ENCODE data around the gene UNC5A. TPM values are rescaled to one million over a fixed set of nuclear protein-coding genes. Genes with fewer than 3 reads are reported as not detected.

The UNC5A gene
- total and polyA plus RNA-seq, 3 donors from 2014 or later, result 1.7 to 2.0 (median 1.8) TPM

- intact Hi-C loops (cut with DNase I; ENCODE audit: low total_unique reads), result no loop called here
- no peak overlapping the region for H3K27ac ChIP-seq
- H3K36me3 ChIP-seq (ENCODE audit: low read depth, missing control alignments), result no peaks in the 10 kb centered on the region
- DNase-seq, result peak; percentile 10
- H3K4me1 ChIP-seq, result no peaks in the 10 kb centered on the region
- H3K9me3 ChIP-seq, result no peaks in the 10 kb centered on the region
- H3K27me3 ChIP-seq, result no peaks in the 10 kb centered on the region
- 80 to 89% methylated on average over 9 of the region's 9 CpGs for WGBS, 2 donors
- no peak overlapping the region for H3K4me3 ChIP-seq
- TF ChIP-seq CTCF (IDR thresholded peaks at IDR 0.05), result no peak
- TF ChIP-seq POLR2A (IDR thresholded peaks at IDR 0.05), result no peak
Observed at GRCh38 chr5:176769911-176770310, 40.4 kb upstream of the UNC5A start.

GRCh38 chr5:176770431-176770830 lies 39.9 kb upstream of the UNC5A start:
- Histone ChIP-seq H3K36me3 (ENCODE audit: low read depth, missing control alignments) (no peaks in the 10 kb centered on the region), H3K27ac (no peak overlapping the region), H3K4me3 (no peak overlapping the region), H3K27me3 (no peaks in the 10 kb centered on the region), H3K9me3 (no peaks in the 10 kb centered on the region), H3K4me1 (no peaks in the 10 kb centered on the region)
- intact Hi-C loops (cut with DNase I; ENCODE audit: low total_unique reads), result no loop called here
- WGBS, 2 donors, result 92% methylated on average over 8 of the region's 8 CpGs
- TF ChIP-seq POLR2A (IDR thresholded peaks at IDR 0.05), result no peak
- TF ChIP-seq CTCF (IDR thresholded peaks at IDR 0.05), result no peak
- DNase-seq, result no peak

- Histone ChIP-seq H3K4me1 (no peaks in the 10 kb centered on the region), H3K36me3 (ENCODE audit: low read depth, missing control alignments) (no peaks in the 10 kb centered on the region), H3K27ac (no peak overlapping the region), H3K27me3 (no peaks in the 10 kb centered on the region), H3K4me3 (no peak overlapping the region), H3K9me3 (no peaks in the 10 kb centered on the region)
- WGBS, 2 donors, result 86 to 87% methylated on average over 8 of the region's 8 CpGs
- intact Hi-C loops (cut with DNase I; ENCODE audit: low total_unique reads), result no loop called here
- TF ChIP-seq CTCF (IDR thresholded peaks at IDR 0.05) (no peak), POLR2A (IDR thresholded peaks at IDR 0.05) (no peak)
- peak; percentile 5 for DNase-seq
Observed at GRCh38 chr5:176771102-176771845, 39.1 kb upstream of the UNC5A start.

- no peaks in the 10 kb centered on the region for H3K27me3 ChIP-seq
- no peak overlapping the region for H3K4me3 ChIP-seq
- TF ChIP-seq POLR2A (IDR thresholded peaks at IDR 0.05), result no peak
- H3K4me1 ChIP-seq, result no peaks in the 10 kb centered on the region
- H3K27ac ChIP-seq, result no peak overlapping the region
- peak; percentile 18 for DNase-seq
- intact Hi-C loops (cut with DNase I; ENCODE audit: low total_unique reads), result no loop called here
- WGBS, 2 donors, result 54 to 67% methylated on average over 12 to 13 of the region's 13 CpGs
- no peaks in the 10 kb centered on the region for H3K36me3 ChIP-seq (ENCODE audit: low read depth, missing control alignments)
- no peaks in the 10 kb centered on the region for H3K9me3 ChIP-seq
Observed at GRCh38 chr5:176772271-176773210, 37.8 kb upstream of the UNC5A start.

GRCh38 chr5:176773408-176774035 lies 36.8 kb upstream of the UNC5A start:
- Histone ChIP-seq H3K9me3 (no peaks in the 10 kb centered on the region), H3K27ac (no peak overlapping the region), H3K4me1 (no peaks in the 10 kb centered on the region), H3K4me3 (no peak overlapping the region), H3K27me3 (no peaks in the 10 kb centered on the region), H3K36me3 (ENCODE audit: low read depth, missing control alignments) (no peaks in the 10 kb centered on the region)
- intact Hi-C loops (cut with DNase I; ENCODE audit: low total_unique reads), result no loop called here
- peak; percentile 8 for DNase-seq
- TF ChIP-seq POLR2A (IDR thresholded peaks at IDR 0.05), result no peak
- TF ChIP-seq CTCF (IDR thresholded peaks at IDR 0.05), result no peak
- WGBS, 2 donors, result 86 to 90% methylated on average over 14 to 16 of the region's 16 CpGs

All from testis (tissue), 3 donors.